Chondrocyte (in vitro differentiated cells): ENCODE measurements around the gene LRP1-AS. TPM values are rescaled to one million over a fixed set of nuclear protein-coding genes. Genes with fewer than 3 reads are reported as not detected.

Experiments used
- DNase-seq: peaks from one replicate; pipeline ENCODE4 v3.0.0; 2021; ENCODE audit warnings: mixed read lengths, low spot score
- H3K27ac Mint-ChIP-seq: one replicate; pipeline ENCODE4 v1.8.0; 2021; ENCODE audit warnings: mild to moderate bottlenecking, moderate library complexity, mixed read lengths; ENCODE audit not compliant: unreplicated experiment
- H3K27me3 Mint-ChIP-seq: 2 replicates; pipeline ENCODE4 v1.8.0; 2021; ENCODE audit warnings: low read depth, mixed read lengths
- H3K36me3 Mint-ChIP-seq: 2 replicates; pipeline ENCODE4 v1.8.0; 2021; ENCODE audit warnings: low read depth, mixed read lengths
- H3K4me1 Mint-ChIP-seq: 2 replicates; pipeline ENCODE4 v1.8.0; 2021; ENCODE audit warnings: low read depth, mild to moderate bottlenecking, mixed read lengths
- H3K4me3 Mint-ChIP-seq: one replicate; pipeline ENCODE4 v1.8.0; 2021; ENCODE audit warnings: mild to moderate bottlenecking, moderate library complexity, mixed read lengths; ENCODE audit not compliant: unreplicated experiment
- H3K9me3 Mint-ChIP-seq: 2 replicates; pipeline ENCODE4 v1.8.0; 2021; ENCODE audit warnings: low read depth, mixed read lengths
- total RNA-seq: library from RNA; stranded (reverse); gene quantifications from 3 replicates; pipeline ENCODE4 v1.2.1, GENCODE V29; 2021
- TF ChIP-seq, protein P1 (sequence below): fragments of 200-600 bp; sonication (generic); IDR thresholded peaks from 2 replicates; pipeline ENCODE4 v1.5.0; 2021; ENCODE audit warnings: antibody characterized with exemption, mild to moderate bottlenecking, moderate library complexity

The LRP1-AS gene
- total RNA-seq, 1 donor from 2014 or later, result not detected

DNA sequence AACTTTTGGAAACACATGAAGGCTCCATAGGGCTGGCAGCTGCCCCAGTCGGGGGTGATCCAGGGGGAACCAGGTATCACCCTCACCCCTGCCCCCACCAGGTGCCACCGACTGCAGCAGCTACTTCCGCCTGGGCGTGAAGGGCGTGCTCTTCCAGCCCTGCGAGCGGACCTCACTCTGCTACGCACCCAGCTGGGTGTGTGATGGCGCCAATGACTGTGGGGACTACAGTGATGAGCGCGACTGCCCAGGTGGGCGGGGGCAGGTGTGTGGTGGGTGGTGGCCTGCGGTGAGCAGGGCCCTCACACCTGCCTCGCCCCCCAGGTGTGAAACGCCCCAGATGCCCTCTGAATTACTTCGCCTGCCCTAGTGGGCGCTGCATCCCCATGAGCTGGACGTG, 46.8 kb upstream of the LRP1-AS start:
- Mint-ChIP-seq H3K4me1 (no peaks in the 10 kb centered on the region), H3K36me3 (peaks cover 58% of the 10 kb centered on the region), H3K4me3 (no peak overlapping the region), H3K27me3 (no peaks in the 10 kb centered on the region), H3K27ac (no peak overlapping the region), H3K9me3 (no peaks in the 10 kb centered on the region)
- no peak for DNase-seq
- TF ChIP-seq, protein P1, sequence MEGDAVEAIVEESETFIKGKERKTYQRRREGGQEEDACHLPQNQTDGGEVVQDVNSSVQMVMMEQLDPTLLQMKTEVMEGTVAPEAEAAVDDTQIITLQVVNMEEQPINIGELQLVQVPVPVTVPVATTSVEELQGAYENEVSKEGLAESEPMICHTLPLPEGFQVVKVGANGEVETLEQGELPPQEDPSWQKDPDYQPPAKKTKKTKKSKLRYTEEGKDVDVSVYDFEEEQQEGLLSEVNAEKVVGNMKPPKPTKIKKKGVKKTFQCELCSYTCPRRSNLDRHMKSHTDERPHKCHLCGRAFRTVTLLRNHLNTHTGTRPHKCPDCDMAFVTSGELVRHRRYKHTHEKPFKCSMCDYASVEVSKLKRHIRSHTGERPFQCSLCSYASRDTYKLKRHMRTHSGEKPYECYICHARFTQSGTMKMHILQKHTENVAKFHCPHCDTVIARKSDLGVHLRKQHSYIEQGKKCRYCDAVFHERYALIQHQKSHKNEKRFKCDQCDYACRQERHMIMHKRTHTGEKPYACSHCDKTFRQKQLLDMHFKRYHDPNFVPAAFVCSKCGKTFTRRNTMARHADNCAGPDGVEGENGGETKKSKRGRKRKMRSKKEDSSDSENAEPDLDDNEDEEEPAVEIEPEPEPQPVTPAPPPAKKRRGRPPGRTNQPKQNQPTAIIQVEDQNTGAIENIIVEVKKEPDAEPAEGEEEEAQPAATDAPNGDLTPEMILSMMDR, result no peak

DNA sequence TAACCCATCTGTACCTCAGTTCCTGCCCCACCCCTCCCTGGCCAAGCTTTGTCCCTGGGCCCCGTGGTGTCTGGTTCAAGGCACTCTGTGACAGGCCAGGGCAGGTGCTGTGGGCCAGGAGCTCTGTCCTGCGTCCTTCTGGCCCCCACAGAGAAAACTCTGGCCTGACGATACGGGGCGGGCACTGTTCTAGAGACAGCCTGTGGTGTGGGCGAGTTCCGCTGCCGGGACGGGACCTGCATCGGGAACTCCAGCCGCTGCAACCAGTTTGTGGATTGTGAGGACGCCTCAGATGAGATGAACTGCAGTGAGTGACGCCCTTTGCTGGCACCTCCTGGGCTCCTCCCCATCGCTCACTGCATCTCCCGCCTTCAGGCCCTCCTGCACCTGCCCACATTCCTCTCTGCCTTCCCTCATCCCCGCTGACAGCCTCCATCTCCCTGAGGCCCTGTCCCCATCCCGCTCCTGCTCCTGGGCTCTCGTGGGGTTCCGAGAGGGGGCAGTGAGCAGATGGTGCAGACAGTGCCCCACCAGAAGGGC, 46.4 kb upstream of the LRP1-AS start:
- Mint-ChIP-seq H3K27ac (no peak overlapping the region), H3K27me3 (no peaks in the 10 kb centered on the region), H3K36me3 (peaks cover 58% of the 10 kb centered on the region), H3K9me3 (no peaks in the 10 kb centered on the region), H3K4me1 (no peaks in the 10 kb centered on the region), H3K4me3 (no peak overlapping the region)
- no peak for DNase-seq
- TF ChIP-seq, protein P1, result no peak

DNA sequence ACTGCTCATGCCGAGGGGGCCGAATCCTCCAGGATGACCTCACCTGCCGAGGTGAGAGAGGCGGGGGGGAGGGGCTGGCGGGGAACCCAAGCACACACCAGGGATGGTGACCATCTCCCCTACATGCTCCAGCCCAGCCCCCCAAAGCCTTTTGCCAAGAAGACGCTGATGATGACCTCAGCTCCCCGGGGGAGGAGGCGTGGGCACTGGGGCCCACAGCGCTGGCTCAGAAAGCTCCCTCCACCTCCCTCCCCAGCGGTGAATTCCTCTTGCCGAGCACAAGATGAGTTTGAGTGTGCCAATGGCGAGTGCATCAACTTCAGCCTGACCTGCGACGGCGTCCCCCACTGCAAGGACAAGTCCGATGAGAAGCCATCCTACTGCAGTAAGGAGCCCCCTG, 45.5 kb upstream of the LRP1-AS start:
- Mint-ChIP-seq H3K9me3 (no peaks in the 10 kb centered on the region), H3K36me3 (peaks cover 57% of the 10 kb centered on the region), H3K4me1 (no peaks in the 10 kb centered on the region), H3K4me3 (no peak overlapping the region), H3K27ac (no peak overlapping the region), H3K27me3 (no peaks in the 10 kb centered on the region)
- TF ChIP-seq, protein P1, result no peak
- DNase-seq, result no peak

DNA sequence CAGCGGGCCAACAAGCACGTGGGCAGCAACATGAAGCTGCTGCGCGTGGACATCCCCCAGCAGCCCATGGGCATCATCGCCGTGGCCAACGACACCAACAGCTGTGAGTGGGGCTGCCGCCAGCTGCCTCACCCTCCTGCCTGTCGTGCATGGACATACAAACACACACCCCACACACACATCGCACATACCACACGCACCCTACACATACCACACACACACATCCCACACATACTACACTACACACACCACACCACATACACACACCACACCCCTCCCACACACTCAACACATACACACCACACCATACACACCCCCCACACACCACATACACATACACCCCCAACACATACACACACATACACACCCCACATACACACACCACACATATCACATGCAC, 44.0 kb upstream of the LRP1-AS start:
- TF ChIP-seq, protein P1, result no peak
- Mint-ChIP-seq H3K4me3 (no peak overlapping the region), H3K9me3 (no peaks in the 10 kb centered on the region), H3K27ac (no peak overlapping the region), H3K4me1 (no peaks in the 10 kb centered on the region), H3K36me3 (peaks cover 54% of the 10 kb centered on the region), H3K27me3 (no peaks in the 10 kb centered on the region)
- DNase-seq, result no peak

DNA sequence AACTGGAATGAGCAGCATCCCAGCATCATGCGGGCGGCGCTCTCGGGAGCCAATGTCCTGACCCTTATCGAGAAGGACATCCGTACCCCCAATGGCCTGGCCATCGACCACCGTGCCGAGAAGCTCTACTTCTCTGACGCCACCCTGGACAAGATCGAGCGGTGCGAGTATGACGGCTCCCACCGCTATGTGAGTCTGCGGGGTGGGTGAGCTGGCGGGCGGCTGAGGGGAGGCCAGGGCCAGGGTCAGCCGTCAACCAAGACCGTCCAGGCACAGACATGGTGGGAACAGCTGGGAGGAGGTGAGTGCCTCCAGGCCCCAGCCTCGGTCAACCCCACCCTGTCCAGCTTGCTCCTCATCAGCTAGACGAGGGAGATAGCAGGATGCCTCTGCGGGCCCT, 43.4 kb upstream of the LRP1-AS start:
- Mint-ChIP-seq H3K27ac (no peak overlapping the region), H3K9me3 (no peaks in the 10 kb centered on the region), H3K4me3 (no peak overlapping the region), H3K36me3 (peaks cover 53% of the 10 kb centered on the region), H3K27me3 (no peaks in the 10 kb centered on the region), H3K4me1 (no peaks in the 10 kb centered on the region)
- DNase-seq, result no peak
- TF ChIP-seq, protein P1, result no peak
